GF-D8 (cell line): ENCODE data around the gene SVOP.
"Not testable (repeated sequence)": the region's sequence is repeated elsewhere in the genome, so short reads cannot be mapped to it uniquely, and the experiment has no call there.

Experiments
- DNase-seq: peaks from one replicate; lab custom pipeline; 2025; lab: John Stamatoyannopoulos, UW

Gene SVOP

GRCh38 chr12:108884116-108885012 is 136.5 kb downstream of the SVOP start:
- no peak for DNase-seq

- no peak for DNase-seq
Observed at GRCh38 chr12:108881953-108882352, 138.9 kb downstream of the SVOP start.

- no peak for DNase-seq
Observed at GRCh38 chr12:108879615-108880254, 141.1 kb downstream of the SVOP start, which contains the start of gene DAO. TSS of gene DAO (plus strand) at chr12:108880092. CDS start at chr12:108885007, 4,915 bp downstream.

GRCh38 chr12:108876550-108876949 is 144.3 kb downstream of the SVOP start:
- no peak for DNase-seq

- no peak for DNase-seq
Observed at GRCh38 chr12:108875682-108876361, 145.0 kb downstream of the SVOP start.

- DNase-seq: no peak
Observed at GRCh38 chr12:108875280-108875679, 145.6 kb downstream of the SVOP start.

- no peak for DNase-seq
Observed at GRCh38 chr12:108868781-108869180, 152.1 kb downstream of the SVOP start.

GRCh38 chr12:108866083-108866482 is 154.8 kb downstream of the SVOP start:
- DNase-seq: not testable (repeated sequence)

GRCh38 chr12:108865169-108865568 is 155.7 kb downstream of the SVOP start:
- DNase-seq: no peak

- no peak for DNase-seq
Observed at GRCh38 chr12:108862588-108862959, 158.3 kb downstream of the SVOP start.

GRCh38 chr12:108861878-108862587 is 158.8 kb downstream of the SVOP start:
- no peak for DNase-seq

- no peak for DNase-seq
Observed at GRCh38 chr12:108860443-108860842, 160.4 kb downstream of the SVOP start.

GRCh38 chr12:108859923-108860291 is 161.0 kb downstream of the SVOP start:
- no peak for DNase-seq

- DNase-seq: not testable (repeated sequence)
Observed at GRCh38 chr12:108859141-108859922, 161.5 kb downstream of the SVOP start.

GRCh38 chr12:108858311-108859074 is 162.4 kb downstream of the SVOP start:
- DNase-seq: no peak
